Kidney (tissue), 14 donors: ENCODE measurements around the gene FBXO28. TPM values are rescaled to one million over a fixed set of nuclear protein-coding genes. Genes with fewer than 3 reads are reported as not detected.

Source experiments
- DNase-seq, 5 donors: peaks; one replicate each; pipeline ENCODE4 v3.0.0-alpha.2; 2013 to 2020
- FAIRE-seq: peaks from 2 replicates; lab custom pipeline; 2012; peaks lifted over from hg19 to GRCh38; lab: Jason Lieb, UNC
- H3K27ac ChIP-seq, 2 donors: one replicate each; pipeline ENCODE4 v1.7.0; 2013; ENCODE audit warnings: low read depth in 2 of 2, low read length in 2 of 2, inconsistent platforms in 1 of 2
- H3K27me3 ChIP-seq: one replicate; pipeline ENCODE4 v1.7.1; 2013; ENCODE audit warnings: low read length, inconsistent platforms; ENCODE audit not compliant: control insufficient read depth, insufficient read depth
- H3K36me3 ChIP-seq, 3 donors: one replicate each; pipeline versions ENCODE4 v1.7.0 to v1.7.1; 2013; ENCODE audit warnings: low read length in 3 of 3, control low read depth in 1 of 3, inconsistent platforms in 1 of 3; ENCODE audit not compliant: insufficient read depth in 3 of 3, control insufficient read depth in 2 of 3
- H3K4me1 ChIP-seq, 3 donors: one replicate each; pipeline versions ENCODE4 v1.7.0 to v1.7.1; 2013; ENCODE audit warnings: low read length in 3 of 3, inconsistent platforms in 1 of 3, low read depth in 1 of 3; ENCODE audit not compliant: control insufficient read depth in 2 of 3, insufficient read depth in 2 of 3
- H3K4me3 ChIP-seq, 3 donors: one replicate each; pipeline versions ENCODE4 v1.7.0 to v1.8.1; 2013; ENCODE audit warnings: low read length in 3 of 3, control low read depth in 1 of 3, inconsistent platforms in 1 of 3
- H3K9ac ChIP-seq, 3 donors: one replicate each; pipeline versions ENCODE4 v1.7.0 to v1.7.1; 2013; ENCODE audit warnings: low read length in 3 of 3, control low read depth in 1 of 3, inconsistent platforms in 1 of 3
- H3K9me3 ChIP-seq, 3 donors: one replicate each; pipeline versions ENCODE4 v1.7.0 to v1.7.1; 2013; ENCODE audit warnings: low read length in 3 of 3, control low read depth in 1 of 3, inconsistent platforms in 1 of 3; ENCODE audit not compliant: control insufficient read depth in 2 of 3, insufficient read depth in 1 of 3
- CTCF ChIP-seq: IDR thresholded peaks from 3 replicates; pipeline ENCODE4 v1.5.1; 2012; ENCODE audit warnings: mild to moderate bottlenecking, moderate library complexity, borderline replicate concordance; ENCODE audit not compliant: insufficient read depth; ENCODE audit errors: extremely low read depth
- intact Hi-C: fragments of 100-400 bp; cut with DNase I; formaldehyde crosslinking; loops from one replicate; pipeline ENCODE4 v1.11.1; 2022
- polyA plus RNA-seq: library from polyadenylated mRNA; stranded (reverse); fragments of 350-450 nt; fragmentation: Illumina TruSeq; extraction: RNeasy Lipid Tissue Mini Kit (QIAGEN cat#74804); gene quantifications from one replicate; pipeline ENCODE4 v1.2.3, GENCODE V29; 2014; ENCODE audit warnings: low read depth, low replicate concordance; ENCODE audit not compliant: insufficient read depth
- total RNA-seq: library from RNA; stranded (reverse); fragmentation: NEBNext Ultra II Directional; extraction: Animal tissue kit (Norgen Biotek cat#: 25700); gene quantifications from one replicate; pipeline ENCODE4 v1.2.1, GENCODE V29; 2021
- donor health status: control.
- donor health status: control.
- donor health status: control.
- donor health status: control.
- donor health status: control.
- donor health status: DM: yes; HTN: yes; CAD: no.
- donor health status: Normal renal cell carcinoma (clear cell type).

The FBXO28 gene
- total and polyA plus RNA-seq, 2 donors from 2014 or later = 8.8 to 31.4 TPM

GRCh38 chr1:224080115-224080774 is 33.7 kb upstream of the FBXO28 start:
- DNase-seq (peak in 1 of 5 donors; percentile 11), FAIRE-seq (no peak)
- Histone ChIP-seq H3K27me3 (no peaks in the 10 kb centered on the region), H3K4me1 (no peaks in the 10 kb centered on the region), H3K9me3 (no peaks in the 10 kb centered on the region), H3K4me3 (no peak overlapping the region), H3K27ac (no peak overlapping the region), H3K36me3 (no peaks in the 10 kb centered on the region), H3K9ac (no peak overlapping the region)
- TF ChIP-seq CTCF = no peak
- intact Hi-C loops = no loop called here

- intact Hi-C loops = no loop called here
- Histone ChIP-seq H3K4me3 (no peak overlapping the region), H3K27me3 (no peaks in the 10 kb centered on the region), H3K9ac (no peak overlapping the region), H3K27ac (no peak overlapping the region), H3K4me1 (no peaks in the 10 kb centered on the region), H3K36me3 (no peaks in the 10 kb centered on the region), H3K9me3 (no peaks in the 10 kb centered on the region)
- DNase-seq (no peak), FAIRE-seq (no peak)
- no peak for TF ChIP-seq CTCF
These were observed 32.3 kb upstream of the FBXO28 start for GRCh38 chr1:224081604-224082003.

- FAIRE-seq = no peak
- H3K9ac ChIP-seq = no peak overlapping the region
These were observed 31.8 kb upstream of the FBXO28 start for GRCh38 chr1:224082146-224082545.

More at GRCh38 chr1:224082146-224082545, 31.8 kb upstream of the FBXO28 start:
- no peak for DNase-seq
- no peak overlapping the region for H3K4me3 ChIP-seq
- TF ChIP-seq CTCF = no peak
- H3K27ac ChIP-seq = no peak overlapping the region
- no peaks in the 10 kb centered on the region for H3K27me3 ChIP-seq
- intact Hi-C loops = no loop called here
- no peaks in the 10 kb centered on the region for H3K9me3 ChIP-seq
- no peaks in the 10 kb centered on the region for H3K4me1 ChIP-seq
- H3K36me3 ChIP-seq = no peaks in the 10 kb centered on the region
